B cell (primary cell): ENCODE measurements around the gene TBCD. TPM values are rescaled to one million over a fixed set of nuclear protein-coding genes. Genes with fewer than 3 reads are reported as not detected.

ENCODE experiments used
- ATAC-seq: fragments of 200-7000 bp; cut with Tn5 transposase; one replicate; pipeline ENCODE4 v1.10.0; 2021; ENCODE audit warnings: low read depth, mild to moderate bottlenecking, moderate number of reproducible peaks, moderate library complexity
- CTCF ChIA-PET: fragments of 350-600 bp; sonication (Branson Sonifier 250); formaldehyde crosslinking; loops from one replicate; lab custom pipeline; 2021; ENCODE audit warnings: antibody characterized with exemption, inconsistent platforms; lab: Charles Lee
- POLR2A ChIA-PET: fragments of 350-600 bp; sonication (Branson Sonifier 250); formaldehyde crosslinking; loops from one replicate; lab custom pipeline; 2021; ENCODE audit warnings: antibody characterized with exemption; lab: Charles Lee
- DNase-seq: peaks from one replicate; pipeline ENCODE4 v3.0.0; 2013
- H2AFZ ChIP-seq: 2 replicates; pipeline ENCODE4 v1.6.1; 2012; ENCODE audit warnings: mild to moderate bottlenecking, low read depth, low read length; ENCODE audit not compliant: insufficient read depth, poor library complexity, severe bottlenecking
- H3K27ac ChIP-seq, 2 donors: 1 replicate in 1 of 2; 2 replicates in 1 of 2; pipeline ENCODE4 v1.5.1; 2012 to 2013; ENCODE audit warnings: low read length in 2 of 2, mild to moderate bottlenecking in 2 of 2, moderate library complexity in 1 of 2
- H3K27me3 ChIP-seq, 4 experiments: fragments of 200-600 bp in 1 of 4; sonication (generic) in 1 of 4; replicated peaks in 1 of 4; 1 replicate in 2 of 4; 2 replicates in 2 of 4; pipeline versions ENCODE4 v1.6.1 to v1.7.0; 2013 to 2016; ENCODE audit warnings: low read length in 3 of 4, mild to moderate bottlenecking in 2 of 4, mixed read lengths in 1 of 4, moderate library complexity in 1 of 4; ENCODE audit not compliant: insufficient read depth in 4 of 4, control insufficient read depth in 3 of 4; ENCODE audit errors: control extremely low read depth in 1 of 4
- H3K36me3 ChIP-seq, 2 experiments: replicated peaks in 1 of 2; 1 replicate in 1 of 2; 2 replicates in 1 of 2; pipeline versions ENCODE4 v1.6.1 to v1.7.1; 2013; ENCODE audit warnings: low read length in 1 of 2; ENCODE audit not compliant: insufficient read depth in 2 of 2, control insufficient read depth in 1 of 2; ENCODE audit errors: control extremely low read depth in 1 of 2, extremely low read depth in 1 of 2
- H3K4me1 ChIP-seq, 2 donors: fragments of 200-600 bp in 1 of 2; sonication (generic) in 1 of 2; 1 replicate in 1 of 2; 2 replicates in 1 of 2; pipeline versions ENCODE4 v1.5.1 to v1.6.1; 2013 to 2017; ENCODE audit warnings: low read length in 2 of 2; ENCODE audit not compliant: control insufficient read depth in 2 of 2, insufficient read depth in 2 of 2
- H3K4me2 ChIP-seq: replicated peaks from 2 replicates; pipeline ENCODE3; 2012; ENCODE audit warnings: mild to moderate bottlenecking, low read depth, low read length; ENCODE audit not compliant: poor library complexity, severe bottlenecking
- H3K4me3 ChIP-seq, 5 experiments: fragments of 200-600 bp in 1 of 5; sonication (generic) in 1 of 5; 1 replicate in 3 of 5; 2 replicates in 2 of 5; pipeline versions ENCODE4 v1.5.1 to v1.7.0; 2011 to 2016; ENCODE audit warnings: low read length in 4 of 5, mild to moderate bottlenecking in 4 of 5, low read depth in 2 of 5, control low read depth in 1 of 5, moderate library complexity in 1 of 5; ENCODE audit not compliant: insufficient read depth in 1 of 5; ENCODE audit errors: control extremely low read depth in 1 of 5, extremely low read depth in 1 of 5
- H3K79me2 ChIP-seq: fragments of 200-600 bp; sonication (generic); one replicate; pipeline ENCODE4 v1.6.0; 2016; ENCODE audit warnings: low read length; ENCODE audit not compliant: control insufficient read depth, insufficient read depth
- H3K9ac ChIP-seq: fragments of 200-600 bp; sonication (generic); 2 replicates; pipeline ENCODE4 v1.6.1; 2017; ENCODE audit warnings: mild to moderate bottlenecking, low read length, moderate library complexity
- H3K9me3 ChIP-seq, 3 donors: one replicate each; pipeline versions ENCODE4 v1.6.1 to v1.7.1; 2013; ENCODE audit warnings: low read length in 2 of 3; ENCODE audit not compliant: control insufficient read depth in 2 of 3, insufficient read depth in 1 of 3; ENCODE audit errors: control extremely low read depth in 1 of 3
- H4K20me1 ChIP-seq: 2 replicates; pipeline ENCODE4 v1.6.0; 2012; ENCODE audit warnings: mild to moderate bottlenecking, low read length; ENCODE audit not compliant: insufficient read depth, control insufficient read depth, poor library complexity, severe bottlenecking
- H3K27ac Mint-ChIP-seq: one replicate; pipeline ENCODE4 v1.8.0; 2021; ENCODE audit warnings: mixed read lengths
- H3K27me3 Mint-ChIP-seq: one replicate; pipeline ENCODE4 v1.8.0; 2021; ENCODE audit warnings: mixed read lengths
- H3K4me1 Mint-ChIP-seq: one replicate; pipeline ENCODE4 v1.8.0; 2021; ENCODE audit warnings: mixed read lengths
- H3K4me3 Mint-ChIP-seq: one replicate; pipeline ENCODE4 v1.8.0; 2021; ENCODE audit warnings: mixed read lengths
- H3K9me3 Mint-ChIP-seq: one replicate; pipeline ENCODE4 v1.8.0; 2022; ENCODE audit warnings: mixed read lengths; ENCODE audit not compliant: insufficient read depth
- CTCF ChIP-seq: fragments of 200-600 bp; IDR thresholded peaks from one replicate; pipeline ENCODE4 v1.8.0; 2022; ENCODE audit warnings: antibody characterized with exemption, mild to moderate bottlenecking
- EZH2 ChIP-seq: IDR thresholded peaks from 2 replicates; pipeline ENCODE4 v1.6.1; 2012; ENCODE audit warnings: borderline replicate concordance, low read depth, mild to moderate bottlenecking, moderate library complexity, low read length; ENCODE audit not compliant: insufficient read depth, poor library complexity, severe bottlenecking
- WGBS: methylation state at CpG from one replicate; pipeline ENCODE4 v1.1.5; 2013; ENCODE audit warnings: missing lambda C conversion rate; ENCODE audit not compliant: insufficient coverage; 5-methylcytosine and 5-hydroxymethylcytosine counted together
- intact Hi-C: fragments of 100-400 bp; cut with micrococcal nuclease; formaldehyde crosslinking; loops from one replicate; pipeline ENCODE4 v1.10.0; 2022
- polyA plus RNA-seq: library from polyadenylated mRNA; depleted of rRNA; stranded (reverse); fragments of >200 nt; gene quantifications from 2 replicates; pipeline ENCODE4 v1.2.3, GENCODE V29; 2012
- total RNA-seq, 2 donors: library from RNA; stranded (reverse); fragments of 120-200 nt in 1 of 2; gene quantifications; 1 replicate in 1 of 2; 2 replicates in 1 of 2; pipeline versions ENCODE4 v1.2.3 to v1.2.4, GENCODE V29; 2013 to 2022

The TBCD gene
- total and polyA plus RNA-seq, 2 donors (not counting 1 experiment from before 2014, with no cell fraction given) = 60.8 to 101 TPM

GRCh38 chr17:82780971-82781893, 29.4 kb downstream of the TBCD start:
- H3K27ac Mint-ChIP-seq = no peak overlapping the region
- no peak overlapping the region for H3K4me3 Mint-ChIP-seq

More at GRCh38 chr17:82780971-82781893, 29.4 kb downstream of the TBCD start:
- Histone ChIP-seq H2AFZ (no peak overlapping the region), H3K9ac (no peak overlapping the region), H3K27me3 (no peaks in the 10 kb centered on the region), H3K4me3 (no peak overlapping the region), H3K27ac (no peak overlapping the region), H3K79me2 (no peaks in the 10 kb centered on the region), H3K9me3 (no peaks in the 10 kb centered on the region), H3K4me1 (peaks cover 8 to 20% of the 10 kb centered on the region in 2 donors), H4K20me1 (peaks cover 9% of the 10 kb centered on the region), H3K4me2 (no peak overlapping the region), H3K36me3 (peaks cover 2 to 21% of the 10 kb centered on the region in 2 experiments)
- Mint-ChIP-seq H3K9me3 (no peaks in the 10 kb centered on the region), H3K4me1 (peaks cover 11% of the 10 kb centered on the region), H3K27me3 (no peaks in the 10 kb centered on the region)
- DNase-seq (no peak), ATAC-seq (no peak)
- ChIA-PET CTCF (interaction anchor here (0.7 to 3.1 kb wide), 43 partner anchors 9 to 420 kb away, joined by 3 to 68 read pairs (median 5); no protein-coding TSS in a partner anchor), POLR2A (interaction anchor here (0.6 to 1.0 kb wide), 4 partner anchors 83 to 432 kb away, joined by 3 to 6 read pairs (median 5); no protein-coding TSS in a partner anchor)
- 81% methylated on average over 25 of the region's 27 CpGs for WGBS
- intact Hi-C loops = loop anchor here (1.0 to 5.0 kb wide), 3 partner anchors 113 to 301 kb away; no protein-coding TSS in a partner anchor
- TF ChIP-seq EZH2 (no peak), CTCF (no peak)
